Muscle layer of colon (tissue), 2 donors: ENCODE results near the gene RPS2.
"Not testable (repeated sequence)": the region's sequence is repeated elsewhere in the genome, so short reads cannot be mapped to it uniquely, and the experiment has no call there.

Source experiments
- H3K27ac ChIP-seq: one replicate; pipeline ENCODE4 v1.7.0; 2013; ENCODE audit warnings: low read depth, mild to moderate bottlenecking, low read length, moderate library complexity
- H3K27me3 ChIP-seq, 2 donors: one replicate each; pipeline ENCODE4 v1.7.0; 2013; ENCODE audit warnings: low read length in 2 of 2, mild to moderate bottlenecking in 2 of 2; ENCODE audit not compliant: insufficient read depth in 2 of 2, control insufficient read depth in 1 of 2
- H3K36me3 ChIP-seq: one replicate; pipeline ENCODE4 v1.7.0; 2013; ENCODE audit warnings: mild to moderate bottlenecking, low read length; ENCODE audit not compliant: insufficient read depth
- H3K4me1 ChIP-seq: one replicate; pipeline ENCODE4 v1.7.0; 2013; ENCODE audit warnings: mild to moderate bottlenecking, low read length; ENCODE audit not compliant: insufficient read depth
- H3K4me3 ChIP-seq, 2 donors: one replicate each; pipeline ENCODE4 v1.7.0; 2013; ENCODE audit warnings: low read length in 2 of 2, low read depth in 1 of 2, mild to moderate bottlenecking in 1 of 2, moderate library complexity in 1 of 2
- H3K9ac ChIP-seq: one replicate; pipeline ENCODE4 v1.7.0; 2013; ENCODE audit warnings: low read length
- H3K9me3 ChIP-seq: one replicate; pipeline ENCODE4 v1.7.0; 2013; ENCODE audit warnings: mild to moderate bottlenecking, low read length
- donor health status: abdominal sarcoma.
- donor health status: Adenocarcinoma of cecum.

The RPS2 gene

GRCh38 chr16:1942810-1943726, 21.6 kb downstream of the RPS2 start, which contains the start of gene MSRB1:
Gene MSRB1, minus strand, starts transcription at chr16:1943199. Its CDS starts 43 bp downstream, at chr16:1943156.
- H3K27me3 ChIP-seq: no peaks in the 10 kb centered on the region
- peak within 1 kb of the TSS; percentile 46 for H3K9ac ChIP-seq
- H3K9me3 ChIP-seq: no peaks in the 10 kb centered on the region
- peaks cover 20% of the 10 kb centered on the region for H3K36me3 ChIP-seq
- H3K4me3 ChIP-seq: peak within 1 kb of the TSS; percentile 78 to 95
- peaks cover 14% of the 10 kb centered on the region for H3K4me1 ChIP-seq
- peak within 1 kb of the TSS; percentile 73 for H3K27ac ChIP-seq

GRCh38 chr16:1942047-1942809, 22.4 kb downstream of the RPS2 start:
- no peaks in the 10 kb centered on the region for H3K9me3 ChIP-seq
- H3K27ac ChIP-seq: peak overlapping the region; percentile 39
- peak overlapping the region; percentile 46 for H3K9ac ChIP-seq
- H3K4me3 ChIP-seq: peak overlapping the region; percentile 78 to 95
- H3K36me3 ChIP-seq: peaks cover 23% of the 10 kb centered on the region
- H3K4me1 ChIP-seq: peaks cover 14% of the 10 kb centered on the region
- H3K27me3 ChIP-seq: no peaks in the 10 kb centered on the region

GRCh38 chr16:1941162-1942046, 23.2 kb downstream of the RPS2 start:
- H3K36me3 ChIP-seq: peaks cover 23% of the 10 kb centered on the region
- no peaks in the 10 kb centered on the region for H3K9me3 ChIP-seq
- peak overlapping the region in 1 of 2 donors; percentile 95 for H3K4me3 ChIP-seq
- no peaks in the 10 kb centered on the region for H3K27me3 ChIP-seq
- H3K4me1 ChIP-seq: peaks cover 14% of the 10 kb centered on the region
- no peak overlapping the region for H3K9ac ChIP-seq
- H3K27ac ChIP-seq: peak overlapping the region; percentile 39

- no peak overlapping the region for H3K9ac ChIP-seq
- H3K27me3 ChIP-seq: no peaks in the 10 kb centered on the region
- H3K9me3 ChIP-seq: no peaks in the 10 kb centered on the region
- H3K27ac ChIP-seq: no peak overlapping the region
- peaks cover 14% of the 10 kb centered on the region for H3K4me1 ChIP-seq
- H3K36me3 ChIP-seq: peaks cover 23% of the 10 kb centered on the region
- no peak overlapping the region for H3K4me3 ChIP-seq
Observed at GRCh38 chr16:1940273-1941161, 24.1 kb downstream of the RPS2 start.

- H3K4me1 ChIP-seq: peaks cover 14% of the 10 kb centered on the region
- not testable (repeated sequence) for H3K9me3 ChIP-seq, H3K9ac ChIP-seq, H3K27ac ChIP-seq, H3K27me3 ChIP-seq, H3K4me3 ChIP-seq
- peaks cover 23% of the 10 kb centered on the region for H3K36me3 ChIP-seq
Observed at GRCh38 chr16:1939833-1940232, 24.8 kb downstream of the RPS2 start.

- peaks cover 14% of the 10 kb centered on the region for H3K4me1 ChIP-seq
- H3K36me3 ChIP-seq: peaks cover 23% of the 10 kb centered on the region
- no peak overlapping the region for H3K9ac ChIP-seq
- H3K27me3 ChIP-seq: no peaks in the 10 kb centered on the region
- no peak overlapping the region for H3K4me3 ChIP-seq
- no peak overlapping the region for H3K27ac ChIP-seq
- H3K9me3 ChIP-seq: no peaks in the 10 kb centered on the region
Observed at GRCh38 chr16:1938910-1939309, 25.7 kb downstream of the RPS2 start.

- Histone ChIP-seq H3K36me3 (peaks cover 23% of the 10 kb centered on the region), H3K4me1 (peaks cover 14% of the 10 kb centered on the region), H3K9me3 (no peaks in the 10 kb centered on the region), H3K27me3 (peaks cover 0 to 3% of the 10 kb centered on the region in 2 donors), H3K27ac (no peak overlapping the region), H3K9ac (no peak overlapping the region), H3K4me3 (no peak overlapping the region)
Observed at GRCh38 chr16:1938316-1938715, 26.3 kb downstream of the RPS2 start.

- H3K9me3 ChIP-seq: no peaks in the 10 kb centered on the region
- H3K4me1 ChIP-seq: peaks cover 7% of the 10 kb centered on the region
- no peak overlapping the region for H3K27ac ChIP-seq
- peaks cover 0 to 16% of the 10 kb centered on the region in 2 donors for H3K27me3 ChIP-seq
- peaks cover 23% of the 10 kb centered on the region for H3K36me3 ChIP-seq
- no peak overlapping the region for H3K9ac ChIP-seq
- no peak overlapping the region for H3K4me3 ChIP-seq
Observed at GRCh38 chr16:1936945-1937479, 27.6 kb downstream of the RPS2 start.

GRCh38 chr16:1933097-1933661, 31.4 kb downstream of the RPS2 start:
- Histone ChIP-seq H3K9me3 (no peaks in the 10 kb centered on the region), H3K4me1 (no peaks in the 10 kb centered on the region), H3K36me3 (peaks cover 4% of the 10 kb centered on the region), H3K4me3 (no peak overlapping the region), H3K27me3 (peaks cover 0 to 21% of the 10 kb centered on the region in 2 donors), H3K9ac (no peak overlapping the region), H3K27ac (no peak overlapping the region)
